Activated CD4-positive, alpha-beta memory T cell treated with anti-CD3 and anti-CD28 coated beads for 36 hours (primary cell): ENCODE measurements around the gene HSPB6. TPM values are rescaled to one million over a fixed set of nuclear protein-coding genes. Genes with fewer than 3 reads are reported as not detected.

Source experiments
- CTCF ChIA-PET: fragments of 350-600 bp; sonication (Branson Sonifier 250); formaldehyde crosslinking; loops from one replicate; lab custom pipeline; 2021; ENCODE audit warnings: antibody characterized with exemption, inconsistent platforms; lab: Charles Lee
- POLR2A ChIA-PET: fragments of 350-600 bp; sonication (Branson Sonifier 250); formaldehyde crosslinking; loops from one replicate; lab custom pipeline; 2021; ENCODE audit warnings: antibody characterized with exemption; lab: Charles Lee
- DNase-seq: peaks from one replicate; pipeline ENCODE4 v3.0.0-alpha.2; 2020
- H3K27ac Mint-ChIP-seq: one replicate; pipeline ENCODE4 v1.8.0; 2021; ENCODE audit warnings: mixed read lengths
- H3K27me3 Mint-ChIP-seq: one replicate; pipeline ENCODE4 v1.8.0; 2021; ENCODE audit warnings: mixed read lengths
- H3K36me3 Mint-ChIP-seq: one replicate; pipeline ENCODE4 v1.8.0; 2021; ENCODE audit warnings: mixed read lengths
- H3K4me1 Mint-ChIP-seq: one replicate; pipeline ENCODE4 v1.8.0; 2021; ENCODE audit warnings: low read depth, mixed read lengths
- H3K4me3 Mint-ChIP-seq: one replicate; pipeline ENCODE4 v1.8.0; 2021; ENCODE audit warnings: mild to moderate bottlenecking, mixed read lengths
- H3K9me3 Mint-ChIP-seq: one replicate; pipeline ENCODE4 v1.8.0; 2021; ENCODE audit warnings: mixed read lengths
- intact Hi-C: fragments of 100-400 bp; cut with micrococcal nuclease; formaldehyde crosslinking; loops from one replicate; pipeline ENCODE4 v1.15.1; 2023
- total RNA-seq, 2 experiments: library from RNA; stranded (reverse); gene quantifications; one replicate each; pipeline ENCODE4 v1.2.3, GENCODE V29; 2021

HSPB6 gene
- total RNA-seq, 2 experiments from 2014 or later = 0.36 to 0.53 TPM

- intact Hi-C loops = loop anchor here (5.0 to 10.0 kb wide), 4 partner anchors 101 to 469 kb away; partner anchors contain the start of genes COX6B1, ETV2, OVOL3 and POLR2I
- H3K36me3 Mint-ChIP-seq = peaks cover 16% of the 10 kb centered on the region
- H3K27me3 Mint-ChIP-seq = no peaks in the 10 kb centered on the region
- H3K27ac Mint-ChIP-seq = peak overlapping the region; percentile 98
- ChIA-PET POLR2A (interaction anchor here (3.5 to 4.3 kb wide), 2 partner anchors 28 to 33 kb away, joined by 13 to 45 read pairs; partner anchors contain the start of gene KMT2B), CTCF (interaction anchor here (0.9 to 1.5 kb wide), 2 partner anchors 73 to 186 kb away, joined by 3 to 7 read pairs; no protein-coding TSS in a partner anchor)
- no peak for DNase-seq
- no peaks in the 10 kb centered on the region for H3K9me3 Mint-ChIP-seq
- H3K4me3 Mint-ChIP-seq = peak overlapping the region; percentile 93
- H3K4me1 Mint-ChIP-seq = peaks cover 51% of the 10 kb centered on the region
Observed at GRCh38 chr19:35746087-35746462, 10.8 kb downstream of the HSPB6 start.

DNA sequence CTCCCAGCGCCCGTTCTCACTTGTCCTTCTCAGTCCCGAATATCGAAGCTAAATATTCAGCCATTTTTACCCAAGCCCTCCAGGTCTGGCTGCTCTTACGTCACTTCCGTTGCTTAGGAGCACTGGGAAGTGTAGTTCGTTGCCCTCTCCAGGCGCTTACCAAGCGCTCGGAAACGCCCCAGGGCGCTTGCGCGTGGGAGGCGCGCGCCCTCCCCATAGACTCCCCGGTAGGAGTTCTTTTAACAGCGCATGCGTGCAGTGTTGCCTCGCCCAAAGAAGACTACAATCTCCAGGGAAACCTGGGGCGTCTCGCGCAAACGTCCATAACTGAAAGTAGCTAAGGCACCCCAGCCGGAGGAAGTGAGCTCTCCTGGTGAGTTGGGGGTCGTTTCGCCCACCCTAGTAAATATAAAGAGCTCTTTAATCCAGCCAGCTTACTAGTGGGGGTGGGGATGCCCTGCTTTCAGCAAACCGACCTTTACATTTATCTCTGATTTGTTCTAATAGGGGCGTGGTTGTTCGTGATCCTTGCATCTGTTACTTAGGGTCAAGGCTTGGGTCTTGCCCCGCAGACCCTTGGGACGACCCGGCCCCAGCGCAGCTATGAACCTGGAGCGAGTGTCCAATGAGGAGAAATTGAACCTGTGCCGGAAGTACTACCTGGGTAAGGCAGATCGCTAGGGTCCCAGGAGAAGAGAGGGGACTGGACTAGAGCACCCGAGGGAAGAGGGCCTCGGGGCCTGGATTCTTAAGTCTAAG, 11.3 kb downstream of the HSPB6 start, which contains the start of the genes PSENEN and U2AF1L4:
PSENEN (plus strand) TSS at position 324 of the 759 bp plus-strand sequence; CDS start at position 604, 280 bp downstream.
U2AF1L4 (minus strand) TSS at position 91 of the 759 bp plus-strand sequence; CDS start at position 64, 27 bp downstream.
- Mint-ChIP-seq H3K4me1 (peaks cover 51% of the 10 kb centered on the region), H3K27ac (peak within 1 kb of the TSS; percentile 98), H3K9me3 (no peaks in the 10 kb centered on the region), H3K36me3 (peaks cover 21% of the 10 kb centered on the region), H3K27me3 (no peaks in the 10 kb centered on the region), H3K4me3 (peak within 1 kb of the TSS; percentile 93)
- ChIA-PET CTCF (interaction anchor here (0.9 to 1.5 kb wide), 3 partner anchors 51 to 187 kb away, joined by 3 to 10 read pairs (median 7); no protein-coding TSS in a partner anchor), POLR2A (interaction anchor here (3.5 to 4.3 kb wide), 2 partner anchors 27 to 33 kb away, joined by 13 to 45 read pairs; partner anchors contain the start of gene KMT2B)
- DNase-seq = peak; percentile 98
- intact Hi-C loops = loop anchor here (1.0 to 10.0 kb wide), 8 partner anchors 29 to 469 kb away; partner anchors contain the start of genes ARHGAP33, COX6B1, ETV2 and NFKBID

DNA sequence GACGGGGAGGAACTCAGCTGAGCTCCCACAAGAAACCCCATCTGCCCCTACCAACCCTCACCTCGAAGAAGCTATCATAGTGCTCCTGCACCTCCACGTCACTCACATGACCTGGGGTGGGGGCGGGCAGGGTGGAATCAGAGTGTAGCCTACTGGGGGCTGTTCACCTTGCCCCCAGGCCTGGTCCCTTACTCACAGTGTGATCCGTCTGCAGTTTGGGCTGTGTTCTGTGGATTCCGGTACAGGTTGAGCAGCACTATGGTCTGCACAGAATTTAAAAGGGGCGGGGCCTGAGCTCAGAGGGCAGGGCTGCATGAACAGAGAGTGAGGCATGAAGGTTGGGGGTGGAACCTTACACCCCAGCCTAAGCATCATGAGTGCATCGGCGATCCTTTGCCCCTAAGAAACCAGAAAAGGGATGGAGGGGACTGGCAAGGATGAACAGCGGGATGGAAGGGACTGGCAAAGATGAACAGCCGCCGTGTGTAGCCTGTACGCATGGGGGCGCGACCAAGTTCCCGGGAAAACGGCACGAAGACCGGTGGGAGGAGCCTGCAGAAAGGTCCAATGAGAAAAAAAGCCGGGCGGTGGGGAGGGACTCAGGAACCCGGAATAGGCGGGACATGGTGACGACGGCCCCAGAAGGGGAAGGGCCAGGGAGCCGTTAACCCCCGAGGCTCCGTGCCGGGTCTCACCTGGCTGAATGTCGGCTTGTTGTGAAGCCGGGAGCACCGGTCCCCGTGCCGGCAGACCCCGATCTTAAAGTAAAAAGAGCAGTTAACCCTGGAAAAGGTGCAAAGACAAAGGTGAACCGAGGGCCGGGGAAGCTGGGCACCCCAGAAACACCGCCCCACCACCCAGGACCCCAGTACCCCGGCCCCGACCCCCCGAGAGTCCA, 12.2 kb downstream of the HSPB6 start:
- Mint-ChIP-seq H3K36me3 (peaks cover 24% of the 10 kb centered on the region), H3K9me3 (no peaks in the 10 kb centered on the region), H3K4me1 (peaks cover 46% of the 10 kb centered on the region), H3K27ac (peak overlapping the region; percentile 98), H3K27me3 (no peaks in the 10 kb centered on the region), H3K4me3 (peak overlapping the region; percentile 93)
- POLR2A ChIA-PET = interaction anchor here (3.5 to 4.3 kb wide), 2 partner anchors 26 to 32 kb away, joined by 13 to 45 read pairs; partner anchors contain the start of gene KMT2B
- intact Hi-C loops = loop anchor here (1.0 to 10.0 kb wide), 8 partner anchors 28 to 470 kb away; partner anchors contain the start of genes ARHGAP33, COX6B1, ETV2 and NFKBID
- DNase-seq = peak; percentile 96
- CTCF ChIA-PET = interaction anchor here (0.7 to 2.1 kb wide), 7 partner anchors 11 to 187 kb away, joined by 3 to 10 read pairs (median 4); no protein-coding TSS in a partner anchor

DNA sequence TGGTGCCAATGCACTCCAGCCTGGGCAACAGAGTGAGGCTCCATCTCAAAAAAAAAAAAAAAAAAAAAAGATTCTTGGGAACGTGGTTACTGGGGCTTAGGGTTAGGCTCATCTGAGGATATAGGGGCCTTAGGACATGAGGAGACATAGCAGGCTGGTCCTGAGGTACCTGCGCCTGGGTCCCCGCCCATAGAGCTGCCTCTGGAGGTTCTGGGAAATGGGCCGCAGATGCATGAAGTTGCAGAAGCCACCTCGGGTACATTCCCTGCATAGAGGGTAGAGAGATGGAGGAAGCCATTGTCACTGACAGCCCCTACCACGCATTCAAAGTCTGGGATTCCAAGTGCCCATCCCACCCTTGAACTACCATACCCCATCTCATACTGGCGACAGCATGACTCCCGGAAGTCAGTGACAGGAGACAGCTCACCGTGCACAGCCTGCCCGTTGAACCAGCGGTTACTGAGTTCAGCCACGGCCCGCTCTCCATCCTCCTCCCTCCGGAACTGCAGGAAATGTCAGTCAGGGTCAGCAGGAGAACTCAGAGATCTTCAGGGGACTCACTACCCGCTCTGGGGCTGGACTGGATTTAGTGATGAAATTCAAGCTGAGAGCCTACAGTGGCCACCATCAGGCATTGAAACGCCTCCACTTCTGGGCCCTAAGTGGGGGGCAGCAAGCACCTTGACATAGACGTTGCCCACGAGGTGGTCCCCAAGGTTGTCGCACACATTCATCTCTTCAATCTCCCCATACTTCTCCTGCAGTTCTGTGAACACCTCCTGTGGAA, 13.0 kb downstream of the HSPB6 start:
- no peaks in the 10 kb centered on the region for H3K27me3 Mint-ChIP-seq
- peak overlapping the region; percentile 98 for H3K27ac Mint-ChIP-seq
- DNase-seq = no peak
- H3K9me3 Mint-ChIP-seq = no peaks in the 10 kb centered on the region
- peaks cover 25% of the 10 kb centered on the region for H3K36me3 Mint-ChIP-seq
- POLR2A ChIA-PET = interaction anchor here (1.6 to 4.3 kb wide), 3 partner anchors 21 to 31 kb away, joined by 4 to 45 read pairs (median 13); partner anchors contain the start of gene KMT2B
- peaks cover 45% of the 10 kb centered on the region for H3K4me1 Mint-ChIP-seq
- H3K4me3 Mint-ChIP-seq = peak overlapping the region; percentile 93
- intact Hi-C loops = loop anchor here (2.0 to 10.0 kb wide), 6 partner anchors 27 to 471 kb away; partner anchors contain the start of genes ARHGAP33, COX6B1, ETV2 and NFKBID
- CTCF ChIA-PET = interaction anchor here (0.7 to 2.4 kb wide), 6 partner anchors 12 to 187 kb away, joined by 3 to 12 read pairs (median 5); no protein-coding TSS in a partner anchor

DNA sequence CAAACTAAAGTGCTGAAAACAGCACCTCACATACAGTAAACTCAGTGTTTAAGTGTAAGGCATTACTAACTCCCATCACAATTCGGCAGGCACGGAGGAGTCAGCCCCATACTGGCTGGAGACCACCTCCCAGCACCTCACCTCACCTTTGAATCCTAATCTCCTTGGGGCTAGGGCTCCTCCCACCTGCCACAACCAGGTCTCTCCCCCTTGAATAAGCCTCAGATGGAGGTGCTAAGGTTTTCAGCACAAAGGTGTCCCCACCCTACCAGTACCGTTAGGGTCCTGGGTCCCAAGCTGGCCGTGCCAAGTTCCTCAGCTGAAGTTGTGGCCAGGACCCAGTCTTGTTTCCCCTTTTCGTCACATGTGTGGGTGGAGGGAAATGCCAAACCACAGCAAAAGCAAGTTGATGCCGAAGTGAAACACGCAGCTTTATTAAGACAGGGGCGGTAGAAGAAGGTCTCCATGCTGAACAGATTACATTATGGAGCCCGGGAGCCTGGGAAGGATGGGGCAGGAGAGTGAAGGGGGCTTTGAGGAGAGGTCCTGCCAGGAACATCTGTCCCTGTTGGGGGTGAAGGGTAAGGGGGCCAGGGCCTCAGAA, 14.6 kb downstream of the HSPB6 start, which contains the start of gene IGFLR1:
IGFLR1 (minus strand) TSS at position 332 of the 604 bp plus-strand sequence. CDS start 1,272 bp downstream, outside the sequence.
- H3K36me3 Mint-ChIP-seq = peaks cover 35% of the 10 kb centered on the region
- no peaks in the 10 kb centered on the region for H3K9me3 Mint-ChIP-seq
- H3K4me3 Mint-ChIP-seq = peak within 1 kb of the TSS; percentile 93
- CTCF ChIA-PET = interaction anchor here (1.2 to 3.6 kb wide), 5 partner anchors 15 to 189 kb away, joined by 3 to 24 read pairs (median 5); no protein-coding TSS in a partner anchor
- POLR2A ChIA-PET = interaction anchor here (0.7 to 4.3 kb wide), 5 partner anchors 17 to 40 kb away, joined by 3 to 45 read pairs (median 3); no protein-coding TSS in a partner anchor
- peaks cover 39% of the 10 kb centered on the region for H3K4me1 Mint-ChIP-seq
- DNase-seq = peak; percentile 89
- intact Hi-C loops = loop anchor here (10.0 kb wide), 3 partner anchors 97 to 473 kb away; partner anchors contain the start of genes COX6B1, ETV2, OVOL3 and POLR2I
- no peaks in the 10 kb centered on the region for H3K27me3 Mint-ChIP-seq
- H3K27ac Mint-ChIP-seq = peak within 1 kb of the TSS; percentile 98

- Mint-ChIP-seq H3K4me3 (peak overlapping the region; percentile 93), H3K36me3 (peaks cover 43% of the 10 kb centered on the region), H3K9me3 (no peaks in the 10 kb centered on the region), H3K4me1 (peaks cover 37% of the 10 kb centered on the region), H3K27ac (peak overlapping the region; percentile 98), H3K27me3 (no peaks in the 10 kb centered on the region)
- intact Hi-C loops = loop anchor here (2.0 to 10.0 kb wide), 4 partner anchors 44 to 474 kb away; partner anchors contain the start of genes COX6B1, ETV2, OVOL3 and POLR2I
- ChIA-PET POLR2A (interaction anchor here (0.6 to 3.2 kb wide), 6 partner anchors 11 to 129 kb away, joined by 3 to 34 read pairs (median 7); partner anchors contain the start of genes HSPB6 and PROSER3), CTCF (interaction anchor here (1.0 to 3.6 kb wide), 7 partner anchors 23 to 93 kb away, joined by 3 to 24 read pairs (median 4); partner anchors contain the start of genes COX6B1 and ZBTB32)
- no peak for DNase-seq
Observed at GRCh38 chr19:35741203-35741515, 15.7 kb downstream of the HSPB6 start.

GRCh38 chr19:35740423-35741202, 16.2 kb downstream of the HSPB6 start:
- intact Hi-C loops = loop anchor here (1.0 to 10.0 kb wide), 5 partner anchors 23 to 474 kb away; partner anchors contain the start of genes COX6B1, ETV2, OVOL3 and POLR2I
- ChIA-PET CTCF (interaction anchor here (1.0 to 3.6 kb wide), 7 partner anchors 22 to 92 kb away, joined by 3 to 24 read pairs (median 4); partner anchors contain the start of genes COX6B1 and ZBTB32), POLR2A (interaction anchor here (0.5 to 3.2 kb wide), 9 partner anchors 10 to 191 kb away, joined by 3 to 34 read pairs (median 3); partner anchors contain the start of genes HSPB6 and PROSER3)
- peaks cover 44% of the 10 kb centered on the region for H3K36me3 Mint-ChIP-seq
- H3K4me3 Mint-ChIP-seq = peak overlapping the region; percentile 89
- peak overlapping the region; percentile 90 for H3K27ac Mint-ChIP-seq
- DNase-seq = peak; percentile 98
- peaks cover 31% of the 10 kb centered on the region for H3K4me1 Mint-ChIP-seq
- no peaks in the 10 kb centered on the region for H3K27me3 Mint-ChIP-seq
- H3K9me3 Mint-ChIP-seq = no peaks in the 10 kb centered on the region

DNA sequence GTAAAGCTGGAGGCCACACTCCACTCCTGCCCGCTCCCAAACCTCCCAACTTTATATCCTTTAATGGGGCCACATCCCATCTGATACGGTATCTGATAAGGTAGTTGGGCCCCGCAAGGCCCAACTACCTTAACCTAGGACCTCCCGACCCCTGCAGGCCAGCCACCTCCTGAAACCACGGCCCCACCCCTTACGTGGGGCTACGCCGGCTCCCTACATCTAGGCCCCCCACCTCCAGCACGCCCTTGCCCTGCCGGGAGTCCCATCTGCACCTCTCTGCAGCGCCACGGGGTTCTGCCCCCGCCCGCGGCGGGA, 16.8 kb downstream of the HSPB6 start:
- peaks cover 30% of the 10 kb centered on the region for H3K4me1 Mint-ChIP-seq

More for the DNA sequence above, 16.8 kb downstream of the HSPB6 start:
- ChIA-PET POLR2A (interaction anchor here (0.5 to 3.2 kb wide), 9 partner anchors 9 to 195 kb away, joined by 3 to 34 read pairs (median 3); no protein-coding TSS in a partner anchor), CTCF (interaction anchor here (1.0 to 3.6 kb wide), 5 partner anchors 21 to 45 kb away, joined by 3 to 24 read pairs (median 4); partner anchors contain the start of gene ZBTB32)
- DNase-seq = no peak
- Mint-ChIP-seq H3K36me3 (peaks cover 48% of the 10 kb centered on the region), H3K27ac (no peak overlapping the region), H3K27me3 (no peaks in the 10 kb centered on the region), H3K4me3 (peak overlapping the region; percentile 89), H3K9me3 (no peaks in the 10 kb centered on the region)
- intact Hi-C loops = loop anchor here (1.0 to 10.0 kb wide), 5 partner anchors 23 to 475 kb away; partner anchors contain the start of genes COX6B1, ETV2, OVOL3 and POLR2I
